Measurements from ENCODE around the gene MAGED2. TPM values are rescaled to one million over a fixed set of nuclear protein-coding genes. Genes with fewer than 3 reads are reported as not detected.

The MAGED2 gene
- polyA plus RNA-seq, 3 donors = 44.1 to 79.6 (median 67.6) TPM

Other genes starting within 250 kb of the MAGED2 start
- gene ITIH6, start 9.5 kb upstream of the MAGED2 start, polyA plus RNA-seq = not detected
- 1 to 10 TPM; 2.3 to 4.8 (median 4.3) TPM for gene TRO, start 113.1 kb downstream of the MAGED2 start, polyA plus RNA-seq
- 10 to 100 TPM in 1 of 3 donors, 1 to 10 TPM in 2; 2.4 to 31.0 (median 7.3) TPM for gene PFKFB1, start 186.4 kb downstream of the MAGED2 start, polyA plus RNA-seq
- 10 to 100 TPM in 1 of 3 donors, 1 to 10 TPM in 2; 4.8 to 10.4 (median 7.1) TPM for gene APEX2, start 192.6 kb downstream of the MAGED2 start, polyA plus RNA-seq
- gene ALAS2, start 223.2 kb downstream of the MAGED2 start, polyA plus RNA-seq = under 1 TPM in 2 of 3 donors, not detected in 1; 0.12 to 0.21 TPM

Measured in adipose tissue (tissue), 3 donors.